Measurements from ENCODE around the gene SGMS2. TPM values are rescaled to one million over a fixed set of nuclear protein-coding genes. Genes with fewer than 3 reads are reported as not detected.

The SGMS2 gene
- polyA plus RNA-seq, 4 donors: 8.1 to 24.9 (median 16.6) TPM

GRCh38 chr4:107931775-107932321, 107.1 kb downstream of the SGMS2 start:
- peak in 1 of 2 donors; percentile 6 for DNase-seq
- H3K27ac ChIP-seq (ENCODE audit: low read depth in 1 of 3, low read length in 2 of 3): peak overlapping the region in 2 of 3 donors; percentile 16 to 69
- WGBS, 3 donors: 1 to 2% (median 1%) methylated on average over 27 to 45 of the region's 45 CpGs

DNA sequence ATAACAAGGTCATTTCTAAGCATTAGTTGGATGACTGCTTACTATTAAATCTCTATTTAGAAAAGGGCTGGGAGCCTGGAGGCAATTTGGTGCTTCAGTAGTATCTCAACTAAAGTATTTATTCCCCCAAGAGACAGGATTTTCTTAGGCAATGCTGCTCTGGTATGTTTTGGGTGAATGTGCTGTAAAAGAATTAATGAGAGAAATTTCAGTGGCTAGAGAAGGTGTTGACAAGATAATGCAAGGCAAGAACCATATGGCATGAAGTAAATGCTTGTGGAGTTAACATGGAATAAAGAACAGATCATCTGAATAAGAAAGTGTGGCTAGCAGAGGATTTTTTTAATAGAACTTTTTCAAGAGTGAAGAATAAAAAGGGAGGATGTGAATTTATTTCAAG, 110.5 kb downstream of the SGMS2 start:
- Histone ChIP-seq H3K36me3 (ENCODE audit: control insufficient read depth in 3 of 3, insufficient read depth in 2 of 3, low read depth in 1 of 3, low read length in 3 of 3) (no peaks in the 10 kb centered on the region), H3K27me3 (ENCODE audit: control insufficient read depth in 3 of 3, insufficient read depth in 3 of 3, low read length in 3 of 3) (no peaks in the 10 kb centered on the region), H3K4me1 (ENCODE audit: control insufficient read depth in 3 of 3, insufficient read depth in 2 of 3, low read depth in 1 of 3, low read length in 2 of 3) (peaks cover 0 to 10% (median 0%) of the 10 kb centered on the region in 3 donors), H3K27ac (ENCODE audit: low read depth in 1 of 3, low read length in 2 of 3) (no peak overlapping the region), H3K4me3 (ENCODE audit: low read depth in 1 of 3, low read length in 3 of 3) (no peak overlapping the region), H3K9me3 (ENCODE audit: control insufficient read depth in 2 of 2, insufficient read depth in 1 of 2, low read depth in 1 of 2, low read length in 1 of 2) (no peaks in the 10 kb centered on the region)
- no peak for DNase-seq
- FAIRE-seq: no peak

More at GRCh38 chr4:107931775-107932321, 107.1 kb downstream of the SGMS2 start:
- FAIRE-seq: no peak
- Histone ChIP-seq H3K9me3 (ENCODE audit: control insufficient read depth in 2 of 2, insufficient read depth in 1 of 2, low read depth in 1 of 2, low read length in 1 of 2) (no peaks in the 10 kb centered on the region), H3K27me3 (ENCODE audit: control insufficient read depth in 3 of 3, insufficient read depth in 3 of 3, low read length in 3 of 3) (no peaks in the 10 kb centered on the region), H3K4me3 (ENCODE audit: low read depth in 1 of 3, low read length in 3 of 3) (peak overlapping the region; percentile 56 to 85 (median 67)), H3K36me3 (ENCODE audit: control insufficient read depth in 3 of 3, insufficient read depth in 2 of 3, low read depth in 1 of 3, low read length in 3 of 3) (no peaks in the 10 kb centered on the region), H3K4me1 (ENCODE audit: control insufficient read depth in 3 of 3, insufficient read depth in 2 of 3, low read depth in 1 of 3, low read length in 2 of 3) (peaks cover 0 to 13% (median 2%) of the 10 kb centered on the region in 3 donors)

DNA sequence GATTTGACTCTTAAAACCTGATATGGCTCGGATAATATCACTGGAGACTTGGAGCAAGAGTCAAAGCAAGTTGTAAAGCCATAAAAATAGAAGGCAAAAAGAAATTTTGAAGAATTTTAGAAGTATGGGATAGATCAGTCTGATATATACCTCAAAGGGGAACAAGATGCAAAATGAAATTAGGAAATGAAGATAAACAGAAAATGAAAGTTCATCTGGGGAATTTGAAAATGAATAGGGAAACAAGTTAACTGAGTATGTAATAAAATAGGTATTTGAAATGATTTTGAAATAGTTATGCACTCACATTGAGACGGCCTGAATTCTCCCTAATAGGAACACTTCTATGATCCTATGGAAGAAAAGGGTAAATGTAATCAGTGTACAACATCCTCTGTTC, 112.3 kb downstream of the SGMS2 start:
- H3K27me3 ChIP-seq (ENCODE audit: control insufficient read depth in 3 of 3, insufficient read depth in 3 of 3, low read length in 3 of 3): no peaks in the 10 kb centered on the region
- FAIRE-seq: no peak
- 72 to 89% (median 83%) methylated on average over 2 of the region's 2 CpGs for WGBS, 3 donors
- no peak for DNase-seq
- no peak overlapping the region for H3K27ac ChIP-seq (ENCODE audit: low read depth in 1 of 3, low read length in 2 of 3)
- H3K36me3 ChIP-seq (ENCODE audit: control insufficient read depth in 3 of 3, insufficient read depth in 2 of 3, low read depth in 1 of 3, low read length in 3 of 3): no peaks in the 10 kb centered on the region
- H3K9me3 ChIP-seq (ENCODE audit: control insufficient read depth in 2 of 2, insufficient read depth in 1 of 2, low read depth in 1 of 2, low read length in 1 of 2): no peaks in the 10 kb centered on the region
- peaks cover 0 to 8% (median 0%) of the 10 kb centered on the region in 3 donors for H3K4me1 ChIP-seq (ENCODE audit: control insufficient read depth in 3 of 3, insufficient read depth in 2 of 3, low read depth in 1 of 3, low read length in 2 of 3)
- no peak overlapping the region for H3K4me3 ChIP-seq (ENCODE audit: low read depth in 1 of 3, low read length in 3 of 3)

- Histone ChIP-seq H3K4me3 (ENCODE audit: low read depth in 1 of 3, low read length in 3 of 3) (no peak overlapping the region), H3K36me3 (ENCODE audit: control insufficient read depth in 3 of 3, insufficient read depth in 2 of 3, low read depth in 1 of 3, low read length in 3 of 3) (no peaks in the 10 kb centered on the region), H3K27ac (ENCODE audit: low read depth in 1 of 3, low read length in 2 of 3) (no peak overlapping the region), H3K4me1 (ENCODE audit: control insufficient read depth in 3 of 3, insufficient read depth in 2 of 3, low read depth in 1 of 3, low read length in 2 of 3) (no peaks in the 10 kb centered on the region), H3K9me3 (ENCODE audit: control insufficient read depth in 2 of 2, insufficient read depth in 1 of 2, low read depth in 1 of 2, low read length in 1 of 2) (no peaks in the 10 kb centered on the region), H3K27me3 (ENCODE audit: control insufficient read depth in 3 of 3, insufficient read depth in 3 of 3, low read length in 3 of 3) (no peaks in the 10 kb centered on the region)
- no peak for DNase-seq
- WGBS, 3 donors: 68 to 90% (median 87%) methylated on average over 1 of the region's 1 CpG
- no peak for FAIRE-seq
These were observed 114.6 kb downstream of the SGMS2 start for GRCh38 chr4:107939307-107939706.

- Histone ChIP-seq H3K4me1 (ENCODE audit: control insufficient read depth in 3 of 3, insufficient read depth in 2 of 3, low read depth in 1 of 3, low read length in 2 of 3) (no peaks in the 10 kb centered on the region), H3K36me3 (ENCODE audit: control insufficient read depth in 3 of 3, insufficient read depth in 2 of 3, low read depth in 1 of 3, low read length in 3 of 3) (peaks cover 0 to 5% (median 0%) of the 10 kb centered on the region in 3 donors), H3K27me3 (ENCODE audit: control insufficient read depth in 3 of 3, insufficient read depth in 3 of 3, low read length in 3 of 3) (no peaks in the 10 kb centered on the region), H3K9me3 (ENCODE audit: control insufficient read depth in 2 of 2, insufficient read depth in 1 of 2, low read depth in 1 of 2, low read length in 1 of 2) (no peaks in the 10 kb centered on the region), H3K27ac (ENCODE audit: low read depth in 1 of 3, low read length in 2 of 3) (no peak overlapping the region), H3K4me3 (ENCODE audit: low read depth in 1 of 3, low read length in 3 of 3) (no peak overlapping the region)
- DNase-seq: no peak
- 94 to 98% (median 97%) methylated on average over 3 of the region's 3 CpGs for WGBS, 3 donors
- no peak for FAIRE-seq
These were observed 121.1 kb downstream of the SGMS2 start for GRCh38 chr4:107945809-107946208.

- no peak overlapping the region for H3K4me3 ChIP-seq (ENCODE audit: low read depth in 1 of 3, low read length in 3 of 3)
- peaks cover 0 to 5% (median 0%) of the 10 kb centered on the region in 3 donors for H3K36me3 ChIP-seq (ENCODE audit: control insufficient read depth in 3 of 3, insufficient read depth in 2 of 3, low read depth in 1 of 3, low read length in 3 of 3)
- H3K4me1 ChIP-seq (ENCODE audit: control insufficient read depth in 3 of 3, insufficient read depth in 2 of 3, low read depth in 1 of 3, low read length in 2 of 3): no peaks in the 10 kb centered on the region
- no peaks in the 10 kb centered on the region for H3K27me3 ChIP-seq (ENCODE audit: control insufficient read depth in 3 of 3, insufficient read depth in 3 of 3, low read length in 3 of 3)
- DNase-seq (no peak), FAIRE-seq (no peak)
- no peak overlapping the region for H3K27ac ChIP-seq (ENCODE audit: low read depth in 1 of 3, low read length in 2 of 3)
- WGBS, 3 donors: 91 to 96% (median 91%) methylated on average over 2 of the region's 2 CpGs
- H3K9me3 ChIP-seq (ENCODE audit: control insufficient read depth in 2 of 2, insufficient read depth in 1 of 2, low read depth in 1 of 2, low read length in 1 of 2): no peaks in the 10 kb centered on the region
These were observed 126.2 kb downstream of the SGMS2 start for GRCh38 chr4:107950746-107951540.

DNA sequence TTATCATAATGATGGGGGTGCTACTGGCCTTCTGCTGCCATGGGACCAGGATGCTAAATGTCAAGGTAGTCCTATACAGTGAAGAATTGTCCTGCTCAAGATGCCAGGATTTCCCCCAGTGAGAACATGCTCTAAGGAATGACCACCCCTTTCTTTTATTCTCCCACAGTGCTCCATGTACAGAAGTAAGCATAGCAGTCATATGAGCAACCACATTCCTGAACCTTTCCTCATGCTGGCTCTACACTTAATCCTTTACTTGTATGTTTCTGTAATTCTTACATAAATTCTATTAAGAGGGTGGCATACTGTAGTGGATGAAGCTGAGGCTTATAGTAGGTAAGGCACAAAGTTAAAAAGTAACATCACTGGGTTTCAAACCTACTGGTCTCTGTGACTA, 126.8 kb downstream of the SGMS2 start:
- DNase-seq (no peak), FAIRE-seq (no peak)
- H3K4me1 ChIP-seq (ENCODE audit: control insufficient read depth in 3 of 3, insufficient read depth in 2 of 3, low read depth in 1 of 3, low read length in 2 of 3): no peaks in the 10 kb centered on the region
- peaks cover 0 to 5% (median 0%) of the 10 kb centered on the region in 3 donors for H3K36me3 ChIP-seq (ENCODE audit: control insufficient read depth in 3 of 3, insufficient read depth in 2 of 3, low read depth in 1 of 3, low read length in 3 of 3)
- H3K27me3 ChIP-seq (ENCODE audit: control insufficient read depth in 3 of 3, insufficient read depth in 3 of 3, low read length in 3 of 3): no peaks in the 10 kb centered on the region
- H3K4me3 ChIP-seq (ENCODE audit: low read depth in 1 of 3, low read length in 3 of 3): no peak overlapping the region
- peaks cover 0 to under 1% of the 10 kb centered on the region in 2 donors for H3K9me3 ChIP-seq (ENCODE audit: control insufficient read depth in 2 of 2, insufficient read depth in 1 of 2, low read depth in 1 of 2, low read length in 1 of 2)
- no peak overlapping the region for H3K27ac ChIP-seq (ENCODE audit: low read depth in 1 of 3, low read length in 2 of 3)

DNA sequence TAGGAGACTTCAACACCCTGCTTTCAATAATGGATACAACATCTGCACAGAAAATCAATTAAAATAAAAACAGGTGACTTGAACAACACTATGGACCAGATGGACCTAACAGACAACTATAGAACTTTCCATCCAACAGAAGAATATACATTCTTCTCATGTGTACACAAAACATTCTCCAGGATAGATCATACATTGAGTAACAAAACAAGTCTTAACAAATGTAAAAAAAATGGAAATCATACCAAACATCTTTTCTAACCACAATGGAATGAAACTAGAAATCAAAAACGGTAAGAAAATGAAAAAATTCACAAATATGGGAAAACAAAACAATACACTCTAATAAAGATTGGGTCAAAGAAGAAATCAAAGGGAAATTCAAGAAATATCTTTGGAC, 131.3 kb downstream of the SGMS2 start:
- no peaks in the 10 kb centered on the region for H3K4me1 ChIP-seq (ENCODE audit: control insufficient read depth in 3 of 3, insufficient read depth in 2 of 3, low read depth in 1 of 3, low read length in 2 of 3)
- FAIRE-seq: no peak

More for the DNA sequence above, 131.3 kb downstream of the SGMS2 start:
- 80 to 95% (median 91%) methylated on average over 1 of the region's 1 CpG for WGBS, 3 donors
- no peaks in the 10 kb centered on the region for H3K27me3 ChIP-seq (ENCODE audit: control insufficient read depth in 3 of 3, insufficient read depth in 3 of 3, low read length in 3 of 3)
- H3K36me3 ChIP-seq (ENCODE audit: control insufficient read depth in 3 of 3, insufficient read depth in 2 of 3, low read depth in 1 of 3, low read length in 3 of 3): no peaks in the 10 kb centered on the region
- DNase-seq: no peak
- no peak overlapping the region for H3K4me3 ChIP-seq (ENCODE audit: low read depth in 1 of 3, low read length in 3 of 3)
- peaks cover 0 to 9% of the 10 kb centered on the region in 2 donors for H3K9me3 ChIP-seq (ENCODE audit: control insufficient read depth in 2 of 2, insufficient read depth in 1 of 2, low read depth in 1 of 2, low read length in 1 of 2)
- no peak overlapping the region for H3K27ac ChIP-seq (ENCODE audit: low read depth in 1 of 3, low read length in 2 of 3)

Data from small intestine (tissue), 7 donors.